Lower lobe of right lung (tissue), 2 donors: Measurements from ENCODE around the gene EHMT1. TPM values are rescaled to one million over a fixed set of nuclear protein-coding genes. Genes with fewer than 3 reads are reported as not detected.

Source experiments
- ATAC-seq, 2 donors: fragments of 200-7000 bp; cut with Tn5 transposase; one replicate each; pipeline ENCODE4 v1.9.1; 2020 to 2022; ENCODE audit warnings: mild to moderate bottlenecking in 2 of 2, moderate library complexity in 2 of 2
- DNase-seq: peaks from one replicate; pipeline ENCODE4 v3.0.0-alpha.2; 2020
- H3K27ac ChIP-seq: fragments of 200-600 bp; one replicate; pipeline ENCODE4 v1.8.0; 2022
- H3K27me3 ChIP-seq: fragments of 200-600 bp; one replicate; pipeline ENCODE4 v1.8.0; 2022; ENCODE audit warnings: low read depth
- H3K36me3 ChIP-seq: fragments of 200-600 bp; one replicate; pipeline ENCODE4 v1.8.0; 2022; ENCODE audit warnings: mild to moderate bottlenecking
- H3K4me1 ChIP-seq: fragments of 200-600 bp; one replicate; pipeline ENCODE4 v1.8.0; 2022
- H3K4me3 ChIP-seq: fragments of 200-600 bp; one replicate; pipeline ENCODE4 v1.8.0; 2022; ENCODE audit warnings: mild to moderate bottlenecking
- H3K9me3 ChIP-seq: fragments of 200-600 bp; one replicate; pipeline ENCODE4 v1.8.0; 2022
- CTCF ChIP-seq: fragments of 200-600 bp; IDR thresholded peaks from one replicate; pipeline ENCODE4 v1.8.0; 2022; ENCODE audit warnings: antibody characterized with exemption, mild to moderate bottlenecking
- intact Hi-C: fragments of 100-400 bp; cut with DNase I; formaldehyde crosslinking; loops from one replicate; pipeline ENCODE4 v1.11.0; 2022
- total RNA-seq: library from RNA; stranded (reverse); fragmentation: NEBNext Ultra II Directional; extraction: Animal tissue kit (Norgen Biotek cat#: 25700); gene quantifications from one replicate; pipeline ENCODE4 v1.2.1, GENCODE V29; 2021
- donor health status: DM: no; HTN: yes; CAD: no; lungs with severe emphysema.

Gene EHMT1
- total RNA-seq, 1 donor from 2014 or later: 73.5 TPM

- ATAC-seq (no peak), DNase-seq (peak; percentile 6)
- Histone ChIP-seq H3K36me3 (no peaks in the 10 kb centered on the region), H3K9me3 (no peaks in the 10 kb centered on the region), H3K4me3 (no peak overlapping the region), H3K27ac (no peak overlapping the region), H3K4me1 (peaks cover 66% of the 10 kb centered on the region), H3K27me3 (no peaks in the 10 kb centered on the region)
- TF ChIP-seq CTCF: no peak
- intact Hi-C loops: no loop called here
Measured at GRCh38 chr9:137630126-137630525, 11.3 kb downstream of the EHMT1 start.

- H3K27ac ChIP-seq: no peak overlapping the region
- no peaks in the 10 kb centered on the region for H3K27me3 ChIP-seq
- peaks cover 61% of the 10 kb centered on the region for H3K4me1 ChIP-seq
- TF ChIP-seq CTCF: no peak
- ATAC-seq (no peak), DNase-seq (peak; percentile 12)
- H3K36me3 ChIP-seq: no peaks in the 10 kb centered on the region
- no peak overlapping the region for H3K4me3 ChIP-seq
- intact Hi-C loops: no loop called here
- no peaks in the 10 kb centered on the region for H3K9me3 ChIP-seq
Measured at GRCh38 chr9:137630679-137631078, 11.9 kb downstream of the EHMT1 start.

GRCh38 chr9:137631345-137632229 is 12.8 kb downstream of the EHMT1 start:
- Histone ChIP-seq H3K9me3 (no peaks in the 10 kb centered on the region), H3K27me3 (no peaks in the 10 kb centered on the region), H3K4me1 (peaks cover 55% of the 10 kb centered on the region), H3K36me3 (no peaks in the 10 kb centered on the region), H3K27ac (no peak overlapping the region), H3K4me3 (no peak overlapping the region)
- no peak for TF ChIP-seq CTCF
- peak; percentile 4 for DNase-seq
- ATAC-seq: no peak
- intact Hi-C loops: no loop called here

- DNase-seq: peak; percentile 23
- Histone ChIP-seq H3K36me3 (no peaks in the 10 kb centered on the region), H3K27ac (peak overlapping the region; percentile 9), H3K4me1 (peaks cover 55% of the 10 kb centered on the region), H3K27me3 (no peaks in the 10 kb centered on the region), H3K4me3 (no peak overlapping the region), H3K9me3 (no peaks in the 10 kb centered on the region)
- intact Hi-C loops: no loop called here
- TF ChIP-seq CTCF: no peak
- ATAC-seq: peak; percentile 14 to 15
Measured at GRCh38 chr9:137632230-137633161, 13.7 kb downstream of the EHMT1 start.

- no peak for TF ChIP-seq CTCF
- intact Hi-C loops: no loop called here
- Histone ChIP-seq H3K4me3 (no peak overlapping the region), H3K4me1 (peaks cover 48% of the 10 kb centered on the region), H3K9me3 (no peaks in the 10 kb centered on the region), H3K36me3 (no peaks in the 10 kb centered on the region), H3K27ac (no peak overlapping the region), H3K27me3 (no peaks in the 10 kb centered on the region)
- DNase-seq (peak; percentile 1), ATAC-seq (no peak)
Measured at GRCh38 chr9:137634016-137634415, 15.2 kb downstream of the EHMT1 start.
